HG03045 (cell line): Measurements from ENCODE around the gene PGM1.
"Not testable (repeated sequence)": the region's sequence is repeated elsewhere in the genome, so short reads cannot be mapped to it uniquely, and the experiment has no call there.

Experiments used
- ATAC-seq: cut with Tn5 transposase; IDR thresholded peaks from one replicate; pipeline ENCODE4 v1.9.1; 2021; ENCODE audit warnings: mild to moderate bottlenecking, moderate library complexity; ENCODE audit not compliant: unreplicated experiment

PGM1 gene

GRCh38 chr1:63593303-63593885 lies at the start of gene PGM1:
Gene PGM1 (plus strand): TSS chr1:63593411. CDS start chr1:63593489, 78 bp downstream.
- peak; percentile 75 for ATAC-seq

- ATAC-seq = no peak
These were observed 47.4 kb upstream of the PGM1 start for GRCh38 chr1:63545780-63546179.

- no peak for ATAC-seq
These were observed 45.5 kb upstream of the PGM1 start for GRCh38 chr1:63547621-63548294.

GRCh38 chr1:63548303-63548702 lies 44.9 kb upstream of the PGM1 start:
- ATAC-seq = no peak

- ATAC-seq = no peak
These were observed 44.3 kb upstream of the PGM1 start for GRCh38 chr1:63548877-63549276.

GRCh38 chr1:63555480-63555879 lies 37.7 kb upstream of the PGM1 start:
- ATAC-seq = no peak

- ATAC-seq = no peak
These were observed 35.7 kb upstream of the PGM1 start for GRCh38 chr1:63557365-63557987.

- no peak for ATAC-seq
These were observed 33.9 kb upstream of the PGM1 start for GRCh38 chr1:63559357-63559756.

GRCh38 chr1:63563745-63564144 lies 29.5 kb upstream of the PGM1 start:
- ATAC-seq = no peak

GRCh38 chr1:63569068-63569467 lies 24.1 kb upstream of the PGM1 start:
- no peak for ATAC-seq

- no peak for ATAC-seq
These were observed 23.4 kb upstream of the PGM1 start for GRCh38 chr1:63569640-63570316.

GRCh38 chr1:63572686-63573085 lies 20.5 kb upstream of the PGM1 start:
- ATAC-seq = not testable (repeated sequence)

- not testable (repeated sequence) for ATAC-seq
These were observed 18.9 kb upstream of the PGM1 start for GRCh38 chr1:63574203-63574796.

GRCh38 chr1:63575340-63575826 lies 17.8 kb upstream of the PGM1 start:
- ATAC-seq = no peak

GRCh38 chr1:63586326-63586725 lies 6.9 kb upstream of the PGM1 start:
- ATAC-seq = not testable (repeated sequence)

- no peak for ATAC-seq
These were observed 3.0 kb upstream of the PGM1 start for GRCh38 chr1:63590166-63590560.

- ATAC-seq = no peak
These were observed 492 bp upstream of the PGM1 start for GRCh38 chr1:63592536-63593302.

- ATAC-seq = peak; percentile 48
These were observed 835 bp downstream of the PGM1 start for GRCh38 chr1:63593886-63594605.

- no peak for ATAC-seq
These were observed 2.2 kb downstream of the PGM1 start for GRCh38 chr1:63595435-63595834.

- no peak for ATAC-seq
These were observed 6.6 kb downstream of the PGM1 start for GRCh38 chr1:63599799-63600198.
